Amniotic stem cell (primary cell): ENCODE data around the gene NLRC5.
A peak's percentile ranks its signal among the peaks of the same experiment; 100 is the strongest.

Experiments used
- DNase-seq: peaks from one replicate; lab custom pipeline; 2025; lab: John Stamatoyannopoulos, UW

Gene NLRC5

GRCh38 chr16:56988948-56989945 lies at the start of gene NLRC5:
Gene NLRC5 (plus strand): TSS chr16:56989557. CDS start chr16:57020713, 31,156 bp downstream.
- peak; percentile 69 for DNase-seq

GRCh38 chr16:56939801-56940200 lies 49.6 kb upstream of the NLRC5 start:
- no peak for DNase-seq

GRCh38 chr16:56941092-56941491 lies 48.3 kb upstream of the NLRC5 start:
- no peak for DNase-seq

- DNase-seq = no peak
Measured at GRCh38 chr16:56941856-56942331, 47.5 kb upstream of the NLRC5 start.

- DNase-seq = no peak
Measured at GRCh38 chr16:56943761-56944375, 45.5 kb upstream of the NLRC5 start.

GRCh38 chr16:56944954-56945839 lies 44.2 kb upstream of the NLRC5 start:
- no peak for DNase-seq

GRCh38 chr16:56945847-56946527 lies 43.4 kb upstream of the NLRC5 start:
- no peak for DNase-seq

- DNase-seq = no peak
Measured at GRCh38 chr16:56946767-56947603, 42.4 kb upstream of the NLRC5 start.

- no peak for DNase-seq
Measured at GRCh38 chr16:56947604-56947995, 41.8 kb upstream of the NLRC5 start.

GRCh38 chr16:56948234-56948633 lies 41.1 kb upstream of the NLRC5 start:
- no peak for DNase-seq

GRCh38 chr16:56950051-56950450 lies 39.3 kb upstream of the NLRC5 start:
- no peak for DNase-seq

GRCh38 chr16:56950455-56950854 lies 38.9 kb upstream of the NLRC5 start:
- no peak for DNase-seq

- DNase-seq = no peak
Measured at GRCh38 chr16:56950881-56951771, 38.2 kb upstream of the NLRC5 start.

GRCh38 chr16:56953006-56953405 lies 36.4 kb upstream of the NLRC5 start:
- no peak for DNase-seq

- DNase-seq = no peak
Measured at GRCh38 chr16:56956076-56956475, 33.3 kb upstream of the NLRC5 start.

- DNase-seq = no peak
Measured at GRCh38 chr16:56956756-56957155, 32.6 kb upstream of the NLRC5 start.

- DNase-seq = no peak
Measured at GRCh38 chr16:56960681-56961281, 28.6 kb upstream of the NLRC5 start.

- DNase-seq = no peak
Measured at GRCh38 chr16:56961386-56961785, 28.0 kb upstream of the NLRC5 start.

GRCh38 chr16:56961851-56962281 lies 27.5 kb upstream of the NLRC5 start, which contains the start of gene CETP:
Gene CETP (plus strand): TSS chr16:56961950. CDS start chr16:56961980, 30 bp downstream.
- DNase-seq = no peak
